ENCODE results near the gene HEMGN. TPM values are rescaled to one million over a fixed set of nuclear protein-coding genes. Genes with fewer than 3 reads are reported as not detected.

HEMGN gene
- total and polyA plus RNA-seq, 2 of the 13 experiments (the other 11 are each of a cell fraction or from before 2014, with no cell fraction given), result not detected

GRCh38 chr9:97921959-97922724, 15.8 kb downstream of the HEMGN start, which contains the start of gene TRMO (continued):
- TF ChIP-seq FOXP4 (CRISPR knock-in tag; IDR thresholded peaks at IDR 0.05) (peak; percentile 64), SALL2 (CRISPR knock-in tag; IDR thresholded peaks at IDR 0.05) (peak; percentile 75; the same call in 1 of the 2 replicates), TERF1 (CRISPR knock-in tag; IDR thresholded peaks at IDR 0.05) (no peak), CREM (IDR thresholded peaks at IDR 0.05) (peak; percentile 98), CREM (CRISPR knock-in tag; IDR thresholded peaks at IDR 0.05) (peak; percentile 69), AGO1 (IDR thresholded peaks at IDR 0.05; ENCODE audit: low read depth, low read length, poor library complexity, severe bottlenecking) (no peak), NRL (CRISPR knock-in tag; IDR thresholded peaks at IDR 0.05; ENCODE audit: borderline replicate concordance) (peak; percentile 91), HNRNPL (IDR thresholded peaks at IDR 0.05; ENCODE audit: low read depth, low read length) (peak; percentile 73), NFATC3 (CRISPR knock-in tag; IDR thresholded peaks at IDR 0.05) (peak; percentile 94; the same call in 1 of the 2 replicates), ELF4 (CRISPR knock-in tag; IDR thresholded peaks at IDR 0.05; ENCODE audit: borderline replicate concordance) (peak; percentile 89; the same call in 1 of the 2 replicates), CEBPB (IDR thresholded peaks at IDR 0.05; ENCODE audit: borderline replicate concordance, low read depth, low read length) (no peak), POLR2A (IDR thresholded peaks at IDR 0.05; ENCODE audit: insufficient read depth in 1 of 2, low read depth in 2 of 2, low read length in 2 of 2) (peak; percentile 87 to 98), MEF2D (CRISPR knock-in tag; IDR thresholded peaks at IDR 0.05) (peak; percentile 75), RBFOX2 (IDR thresholded peaks at IDR 0.05; ENCODE audit: low read depth, low read length) (peak; percentile 96), ZFP36 (IDR thresholded peaks at IDR 0.05; ENCODE audit: borderline replicate concordance, low read depth, low read length, partially characterized antibody) (no peak), ATRX (CRISPR knock-in tag; IDR thresholded peaks at IDR 0.05; ENCODE audit: borderline replicate concordance) (no peak), ZMYM4 (CRISPR knock-in tag; IDR thresholded peaks at IDR 0.05) (peak; percentile 97), TGIF2 (CRISPR knock-in tag; IDR thresholded peaks at IDR 0.05) (peak; percentile 90), TFAP4 (IDR thresholded peaks at IDR 0.05; ENCODE audit: borderline replicate concordance, low read depth) (no peak), KDM6A (CRISPR knock-in tag; IDR thresholded peaks at IDR 0.05; ENCODE audit: low read depth) (no peak), KMT2A (CRISPR knock-in tag; IDR thresholded peaks at IDR 0.05) (peak; percentile 92), NCOR1 (IDR thresholded peaks at IDR 0.05; ENCODE audit: borderline replicate concordance, low read length) (peak; percentile 50; the same call in 1 of the 2 replicates), SMAD1 (CRISPR knock-in tag; IDR thresholded peaks at IDR 0.05; ENCODE audit: borderline replicate concordance, low read depth) (peak; percentile 85; the same call in 1 of the 2 replicates), NR2F2 (IDR thresholded peaks at IDR 0.05; ENCODE audit: borderline replicate concordance, low read depth) (peak; percentile 59; the same call in 1 of the 2 replicates), CBX2 (IDR thresholded peaks at IDR 0.05; ENCODE audit: low read depth, low read length) (no peak), CBX2 (CRISPR knock-in tag; IDR thresholded peaks at IDR 0.05; ENCODE audit: low read depth) (no peak)
